PFSK-1 (cell line): ENCODE measurements around the gene ADSL.

ENCODE experiments used
- FOXP2 ChIP-seq: optimal IDR thresholded peaks from 2 replicates; pipeline ENCODE3; 2011; ENCODE audit warnings: borderline replicate concordance, control low read depth, inconsistent platforms; ENCODE audit not compliant: insufficient read depth; ENCODE audit errors: extremely low read length, extremely low read depth
- POLR2AphosphoS5 ChIP-seq: IDR thresholded peaks from 2 replicates; pipeline ENCODE4 v1.6.1; 2012; ENCODE audit warnings: low read depth, mild to moderate bottlenecking, control low read depth, low read length, moderate library complexity
- REST ChIP-seq, 2 experiments: IDR thresholded peaks; 2 replicates each; pipeline versions ENCODE4 v1.6.1 to v1.8.0; 2011 to 2012; ENCODE audit warnings: low read depth in 2 of 2, low read length in 2 of 2, control low read depth in 1 of 2, inconsistent platforms in 1 of 2, mild to moderate bottlenecking in 1 of 2, moderate library complexity in 1 of 2; ENCODE audit not compliant: insufficient read depth in 1 of 2
- SIN3A ChIP-seq: IDR thresholded peaks from 2 replicates; pipeline ENCODE4 v1.6.1; 2012; ENCODE audit warnings: mild to moderate bottlenecking, low read length, moderate library complexity, borderline replicate concordance; ENCODE audit not compliant: insufficient read depth
- TAF1 ChIP-seq: IDR thresholded peaks from 2 replicates; pipeline ENCODE4 v1.6.1; 2012; ENCODE audit warnings: low read length, control low read depth, borderline replicate concordance; ENCODE audit not compliant: insufficient read depth

Gene ADSL

DNA sequence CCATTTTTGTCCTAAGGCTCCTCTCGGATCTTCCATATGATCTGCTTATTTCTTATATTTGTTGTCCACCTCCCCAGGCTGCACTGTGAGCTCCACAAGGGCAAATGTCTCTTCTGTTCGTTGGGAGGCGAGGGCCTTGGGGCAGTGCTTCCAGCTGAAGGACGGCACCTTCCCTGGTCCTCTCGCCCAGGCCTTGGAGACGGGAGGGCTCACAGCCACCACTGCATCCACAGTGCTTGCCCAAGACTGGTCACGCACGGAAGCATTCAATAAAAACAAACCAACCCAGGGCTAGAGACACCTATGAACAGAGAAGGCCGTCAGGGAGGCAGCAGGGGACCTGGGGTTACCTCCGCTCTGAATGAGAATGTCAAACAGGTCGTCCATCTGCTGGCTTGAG, 70.3 kb downstream of the ADSL start:
- TF ChIP-seq SIN3A (no peak), REST (IDR thresholded peaks at IDR 0.05; ENCODE audit: insufficient read depth in 1 of 2, low read depth in 2 of 2, low read length in 2 of 2) (no peak), POLR2AphosphoS5 (no peak), FOXP2 (no peak), TAF1 (no peak)

DNA sequence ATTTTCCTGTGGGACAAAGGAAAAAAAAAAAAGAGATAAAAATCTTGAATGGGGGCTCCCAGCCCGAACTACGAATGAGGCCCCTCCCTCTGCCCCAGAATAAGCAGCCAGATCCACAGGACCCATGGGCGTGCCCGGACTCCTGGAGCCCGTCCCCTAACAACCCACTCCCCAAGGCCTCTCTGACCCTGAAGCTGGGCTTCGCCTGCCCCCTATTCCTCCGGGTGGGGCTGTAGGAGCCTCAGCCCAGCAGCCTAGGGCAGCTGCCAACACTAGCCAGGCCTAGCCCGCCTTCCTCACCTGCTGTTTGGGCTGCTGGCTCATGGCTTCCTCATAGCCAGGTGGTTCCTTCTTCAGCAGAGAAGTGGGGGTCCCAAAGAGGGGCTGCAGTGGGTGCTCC, 70.7 kb downstream of the ADSL start:
- TF ChIP-seq FOXP2 (no peak), TAF1 (no peak), SIN3A (no peak), POLR2AphosphoS5 (no peak), REST (IDR thresholded peaks at IDR 0.05; ENCODE audit: insufficient read depth in 1 of 2, low read depth in 2 of 2, low read length in 2 of 2) (no peak)

DNA sequence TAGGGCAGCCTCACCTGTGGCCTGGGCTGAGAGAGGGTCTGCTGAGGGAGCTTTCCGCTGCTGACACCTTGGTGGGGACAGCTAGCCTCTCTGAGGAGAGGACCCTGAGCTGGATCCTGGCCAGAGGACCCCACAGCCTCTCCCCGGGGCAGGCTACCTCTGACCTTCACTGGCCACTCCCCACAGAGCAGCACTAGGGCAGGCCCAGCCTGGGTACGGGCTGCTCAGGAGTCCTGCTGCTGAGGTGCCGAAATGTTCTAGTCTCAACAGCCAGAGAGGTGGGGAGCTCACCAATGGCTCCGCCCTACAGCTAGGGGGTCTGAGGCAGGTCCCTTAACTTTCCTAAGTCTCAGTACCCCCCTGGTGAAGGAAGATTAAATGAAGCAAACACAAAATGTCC, 71.6 kb downstream of the ADSL start:
- TF ChIP-seq FOXP2 (no peak), TAF1 (no peak), REST (IDR thresholded peaks at IDR 0.05; ENCODE audit: insufficient read depth in 1 of 2, low read depth in 2 of 2, low read length in 2 of 2) (no peak), SIN3A (no peak), POLR2AphosphoS5 (no peak)

DNA sequence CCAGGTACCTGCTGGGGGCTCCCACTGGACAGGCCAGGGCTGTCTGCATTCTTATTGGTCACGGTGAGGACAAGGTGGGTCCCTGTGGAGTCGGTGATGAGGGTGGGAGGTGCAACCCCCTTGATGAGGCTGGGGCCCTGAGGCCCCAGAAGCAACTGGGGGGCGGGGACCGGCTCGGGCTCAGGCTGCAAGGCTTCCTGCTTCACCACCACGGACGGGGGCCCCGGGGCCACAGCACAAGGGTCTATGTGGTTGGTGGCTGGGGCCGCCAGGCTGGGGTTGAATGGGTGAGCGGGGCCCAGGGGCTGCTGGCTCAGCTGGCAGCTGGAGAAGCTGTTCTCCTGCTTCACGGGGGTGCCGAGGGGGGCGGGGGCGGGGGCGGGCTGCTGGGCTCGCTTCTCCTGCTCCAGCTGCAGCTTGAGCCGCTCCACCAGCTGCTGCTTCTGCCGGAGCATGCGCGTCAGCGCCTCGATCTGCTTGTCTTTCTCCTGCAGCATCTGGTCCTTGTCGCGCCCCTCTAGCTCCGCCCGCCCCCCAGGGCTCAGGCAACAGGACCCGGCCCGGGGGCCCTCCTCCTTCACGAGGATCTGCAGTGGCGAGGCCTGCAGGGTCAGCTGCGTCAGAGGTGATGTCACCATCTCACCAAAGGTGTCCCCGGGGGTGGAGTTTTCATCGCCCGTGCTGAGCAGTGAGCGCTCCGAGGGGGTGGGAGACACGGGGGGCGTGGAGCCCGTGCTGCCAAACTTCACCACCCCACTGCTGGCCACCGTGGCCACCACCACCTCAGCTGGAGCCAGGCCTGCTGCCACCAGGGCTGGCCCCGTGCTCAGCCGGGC, 72.3 kb downstream of the ADSL start:
- TF ChIP-seq FOXP2 (no peak), POLR2AphosphoS5 (no peak), TAF1 (no peak), SIN3A (no peak), REST (IDR thresholded peaks at IDR 0.05; ENCODE audit: insufficient read depth in 1 of 2, low read depth in 2 of 2, low read length in 2 of 2) (no peak)

- TF ChIP-seq REST (IDR thresholded peaks at IDR 0.05; ENCODE audit: insufficient read depth in 1 of 2, low read depth in 2 of 2, low read length in 2 of 2) (no peak), POLR2AphosphoS5 (no peak), FOXP2 (no peak), TAF1 (no peak), SIN3A (no peak)
Measured at GRCh38 chr22:40419718-40420117, 73.4 kb downstream of the ADSL start.
